Colonic mucosa (tissue), 4 donors: Measurements from ENCODE around the gene TRAPPC5. TPM values are rescaled to one million over a fixed set of nuclear protein-coding genes. Genes with fewer than 3 reads are reported as not detected.

ENCODE experiments used
- DNase-seq: peaks from one replicate; pipeline ENCODE4 v3.0.0-alpha.2; 2020
- H3K27ac ChIP-seq: fragments of 200-600 bp; one replicate; pipeline ENCODE4 v1.8.0; 2021
- H3K27me3 ChIP-seq: fragments of 200-600 bp; one replicate; pipeline ENCODE4 v1.8.0; 2021
- H3K36me3 ChIP-seq: fragments of 200-600 bp; one replicate; pipeline ENCODE4 v1.8.0; 2021
- H3K4me1 ChIP-seq: fragments of 200-600 bp; one replicate; pipeline ENCODE4 v1.8.0; 2021; ENCODE audit warnings: mild to moderate bottlenecking
- H3K4me3 ChIP-seq: fragments of 200-600 bp; one replicate; pipeline ENCODE4 v1.8.0; 2021
- H3K9ac ChIP-seq, 2 donors: one replicate each; pipeline ENCODE4 v1.7.0; 2013; ENCODE audit warnings: control low read depth in 2 of 2, low read depth in 2 of 2, low read length in 2 of 2
- H3K9me3 ChIP-seq: fragments of 200-600 bp; one replicate; pipeline ENCODE4 v1.8.0; 2021
- CTCF ChIP-seq: fragments of 200-600 bp; IDR thresholded peaks from one replicate; pipeline ENCODE4 v1.8.0; 2022; ENCODE audit warnings: antibody characterized with exemption, mild to moderate bottlenecking
- intact Hi-C: fragments of 100-400 bp; cut with DNase I; formaldehyde crosslinking; loops from one replicate; pipeline ENCODE4 v1.14.1; 2022
- total RNA-seq, 2 donors: library from RNA; stranded (reverse); fragmentation: NEBNext Ultra II Directional in 1 of 2; extraction: Animal tissue kit (Norgen Biotek cat#: 25700) in 1 of 2; gene quantifications; one replicate each; pipeline ENCODE4 v1.2.1, GENCODE V29; 2021
- donor health status: healthy.
- donor health status: DM: no; HTN: no; CAD: no.
- donor health status: DM: no; HTN: no; CAD: no.

The TRAPPC5 gene
- total RNA-seq, 2 donors from 2014 or later, result 107 to 139 TPM

DNA sequence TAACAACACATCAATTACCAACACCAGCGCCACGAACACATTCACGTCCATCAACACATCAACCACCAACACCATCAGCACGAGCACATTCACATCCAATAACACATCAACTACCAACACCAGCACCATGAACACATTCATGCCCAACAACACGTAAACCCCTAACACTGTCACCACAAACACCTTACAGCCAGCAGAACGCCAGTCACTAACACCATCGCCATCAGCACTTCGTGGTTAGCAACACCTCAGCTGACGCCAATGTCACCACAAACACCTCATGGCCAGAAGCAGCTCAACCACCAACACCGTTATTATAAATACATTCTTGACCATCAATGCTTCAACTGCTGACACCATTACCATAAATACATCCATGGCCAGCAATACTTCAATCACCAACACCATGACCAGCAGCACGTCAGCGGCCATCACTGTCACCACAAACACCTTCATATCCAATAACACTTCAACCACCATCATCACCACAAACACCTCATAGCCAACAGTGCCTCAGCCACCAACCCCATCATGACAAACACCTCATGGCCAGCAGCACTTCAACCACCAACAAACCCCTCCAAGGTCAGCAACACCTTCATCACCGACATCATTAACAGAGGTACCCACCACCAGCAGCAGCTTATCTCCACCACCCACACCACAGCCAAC is 11.9 kb downstream of the TRAPPC5 start:
- TF ChIP-seq CTCF, result no peak
- Histone ChIP-seq H3K9me3 (no peaks in the 10 kb centered on the region), H3K9ac (no peak overlapping the region), H3K4me3 (no peak overlapping the region), H3K27me3 (no peaks in the 10 kb centered on the region), H3K4me1 (no peaks in the 10 kb centered on the region), H3K27ac (no peak overlapping the region), H3K36me3 (no peaks in the 10 kb centered on the region)
- intact Hi-C loops, result no loop called here
- DNase-seq, result no peak

DNA sequence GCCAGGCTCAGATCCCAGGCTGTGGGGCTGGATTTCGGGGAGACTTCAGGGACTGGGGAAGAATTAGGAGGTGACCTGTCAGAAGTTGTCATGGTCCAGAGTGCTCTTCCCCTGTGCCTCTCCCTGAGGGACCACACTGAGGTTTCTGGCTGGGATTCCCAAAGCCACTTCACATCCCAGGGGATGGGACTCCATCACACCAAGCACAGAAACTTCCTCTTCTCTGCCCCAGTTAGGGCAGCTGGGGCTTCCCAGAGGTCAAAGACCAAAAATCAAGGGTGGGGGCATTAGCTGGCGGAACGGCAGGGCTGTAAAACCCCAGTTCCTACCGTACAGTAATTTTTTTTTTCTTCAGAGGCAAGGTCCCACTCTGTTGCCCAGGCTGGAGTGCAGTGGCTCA is 13.9 kb downstream of the TRAPPC5 start:
- Histone ChIP-seq H3K9me3 (no peaks in the 10 kb centered on the region), H3K27me3 (no peaks in the 10 kb centered on the region), H3K4me1 (no peaks in the 10 kb centered on the region), H3K9ac (no peak overlapping the region), H3K4me3 (no peak overlapping the region), H3K27ac (no peak overlapping the region), H3K36me3 (no peaks in the 10 kb centered on the region)
- TF ChIP-seq CTCF, result no peak
- intact Hi-C loops, result no loop called here
- DNase-seq, result no peak

DNA sequence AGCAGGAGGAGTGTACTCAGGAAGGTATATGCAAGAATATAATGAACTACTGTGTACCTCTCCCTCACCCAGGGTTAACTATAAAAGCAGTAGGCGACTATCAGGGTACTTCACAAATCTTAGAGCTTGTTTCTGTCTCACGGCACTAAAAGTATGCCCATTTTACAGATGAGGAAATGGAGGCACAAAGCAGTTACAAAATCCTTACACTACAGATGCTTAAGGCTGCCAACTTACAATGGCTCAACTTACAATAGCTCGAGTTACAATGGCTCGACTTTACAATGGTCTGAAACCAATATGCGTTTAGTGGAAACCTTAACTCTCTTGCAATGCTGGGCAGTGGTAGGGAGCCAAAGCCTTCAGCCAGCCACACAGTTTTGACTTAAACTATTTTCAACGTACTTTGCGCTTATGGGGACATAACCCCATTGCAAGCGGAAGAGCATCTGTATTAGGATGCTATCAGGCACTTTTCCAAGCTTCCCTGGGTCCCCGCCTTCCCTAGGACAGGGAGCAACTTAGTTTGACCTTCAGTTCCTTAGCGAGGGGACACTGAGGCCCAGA is 17.2 kb downstream of the TRAPPC5 start:
- Histone ChIP-seq H3K4me1 (no peaks in the 10 kb centered on the region), H3K9me3 (no peaks in the 10 kb centered on the region), H3K27me3 (no peaks in the 10 kb centered on the region), H3K4me3 (no peak overlapping the region), H3K36me3 (no peaks in the 10 kb centered on the region), H3K9ac (no peak overlapping the region), H3K27ac (no peak overlapping the region)
- DNase-seq, result no peak
- TF ChIP-seq CTCF, result no peak
- intact Hi-C loops, result no loop called here

GRCh38 chr19:7698583-7698982 is 17.9 kb downstream of the TRAPPC5 start:
- no peak for TF ChIP-seq CTCF
- intact Hi-C loops, result no loop called here
- H3K36me3 ChIP-seq, result no peaks in the 10 kb centered on the region
- H3K9ac ChIP-seq, result no peak overlapping the region
- no peaks in the 10 kb centered on the region for H3K27me3 ChIP-seq
- H3K4me3 ChIP-seq, result no peak overlapping the region
- no peaks in the 10 kb centered on the region for H3K4me1 ChIP-seq
- no peaks in the 10 kb centered on the region for H3K9me3 ChIP-seq
- no peak overlapping the region for H3K27ac ChIP-seq
- DNase-seq, result no peak

GRCh38 chr19:7699003-7699402 is 18.4 kb downstream of the TRAPPC5 start:
- Histone ChIP-seq H3K9me3 (no peaks in the 10 kb centered on the region), H3K27ac (no peak overlapping the region), H3K27me3 (no peaks in the 10 kb centered on the region), H3K4me3 (no peak overlapping the region), H3K4me1 (no peaks in the 10 kb centered on the region), H3K9ac (no peak overlapping the region), H3K36me3 (no peaks in the 10 kb centered on the region)
- TF ChIP-seq CTCF, result no peak
- intact Hi-C loops, result no loop called here
- no peak for DNase-seq
